Mucosa of descending colon (tissue), 3 donors: ENCODE measurements around the gene ZBTB7C. TPM values are rescaled to one million over a fixed set of nuclear protein-coding genes. Genes with fewer than 3 reads are reported as not detected.

ENCODE experiments used
- ATAC-seq: fragments of 200-7000 bp; cut with Tn5 transposase; one replicate; pipeline ENCODE4 v1.9.1; 2020; ENCODE audit warnings: mild to moderate bottlenecking, moderate library complexity
- DNase-seq, 3 donors: peaks; one replicate each; pipeline ENCODE4 v3.0.0-alpha.2; 2020
- H3K36me3 ChIP-seq: fragments of 200-600 bp; one replicate; pipeline ENCODE4 v1.8.0; 2021; ENCODE audit warnings: low read depth, mild to moderate bottlenecking
- H3K4me1 ChIP-seq: fragments of 200-600 bp; one replicate; pipeline ENCODE4 v1.8.0; 2021; ENCODE audit warnings: low read depth, mild to moderate bottlenecking
- H3K4me3 ChIP-seq: fragments of 200-600 bp; one replicate; pipeline ENCODE4 v1.8.0; 2021; ENCODE audit warnings: mild to moderate bottlenecking
- H3K9me3 ChIP-seq: fragments of 200-600 bp; one replicate; pipeline ENCODE4 v1.8.0; 2021; ENCODE audit warnings: mild to moderate bottlenecking
- intact Hi-C, 2 donors: fragments of 100-400 bp; cut with DNase I in 1 of 2; cut with micrococcal nuclease in 1 of 2; formaldehyde crosslinking; loops; one replicate each; pipeline versions ENCODE4 v1.11.0 to v1.11.1; 2022; cut with DNase I, micrococcal nuclease
- total RNA-seq, 3 donors: library from RNA; stranded (reverse); fragmentation: NEBNext Ultra II Directional in 2 of 3; extraction: Animal tissue kit (Norgen Biotek cat#: 25700) in 2 of 3; gene quantifications; one replicate each; pipeline versions ENCODE4 v1.2.1 to v1.2.4, GENCODE V29; 2021 to 2023
- TF ChIP-seq, protein P1 (sequence below): fragments of 200-600 bp; IDR thresholded peaks from one replicate; pipeline ENCODE4 v1.8.0; 2022; ENCODE audit warnings: antibody characterized with exemption, mild to moderate bottlenecking
- donor health status: DM: no; HTN: no; CAD: no; lungs with moderate emphysema.
- donor health status: DM: no; HTN: no; CAD: no.
- donor health status: DM: no; HTN: yes; CAD: no.

Gene ZBTB7C
- total RNA-seq, 3 donors from 2014 or later, result 20.8 to 56.6 (median 38.2) TPM

DNA sequence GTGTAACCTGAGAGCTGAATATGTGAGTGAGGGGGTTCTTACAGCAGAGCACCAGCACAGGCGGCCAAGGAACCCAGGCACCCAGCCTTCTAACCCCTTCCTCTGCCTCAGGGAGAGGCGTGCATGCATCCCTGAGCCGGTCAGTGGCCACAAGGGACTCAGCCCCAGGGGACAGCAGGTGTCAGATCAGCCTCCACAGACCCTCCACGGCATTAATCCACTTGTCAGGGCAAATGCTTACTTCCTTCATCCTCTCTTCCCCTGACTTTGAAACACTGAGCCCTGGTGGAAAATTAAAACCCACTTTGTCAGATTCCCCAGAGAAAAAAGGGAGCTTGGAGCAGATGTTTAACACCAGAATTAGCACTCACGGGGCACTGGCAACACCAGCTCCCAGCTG, 418.2 kb downstream of the ZBTB7C start:
- no peak for ATAC-seq
- Histone ChIP-seq H3K4me3 (no peak overlapping the region), H3K4me1 (peaks cover 2% of the 10 kb centered on the region), H3K9me3 (no peaks in the 10 kb centered on the region), H3K36me3 (no peaks in the 10 kb centered on the region)
- no peak for DNase-seq
- TF ChIP-seq, protein P1, sequence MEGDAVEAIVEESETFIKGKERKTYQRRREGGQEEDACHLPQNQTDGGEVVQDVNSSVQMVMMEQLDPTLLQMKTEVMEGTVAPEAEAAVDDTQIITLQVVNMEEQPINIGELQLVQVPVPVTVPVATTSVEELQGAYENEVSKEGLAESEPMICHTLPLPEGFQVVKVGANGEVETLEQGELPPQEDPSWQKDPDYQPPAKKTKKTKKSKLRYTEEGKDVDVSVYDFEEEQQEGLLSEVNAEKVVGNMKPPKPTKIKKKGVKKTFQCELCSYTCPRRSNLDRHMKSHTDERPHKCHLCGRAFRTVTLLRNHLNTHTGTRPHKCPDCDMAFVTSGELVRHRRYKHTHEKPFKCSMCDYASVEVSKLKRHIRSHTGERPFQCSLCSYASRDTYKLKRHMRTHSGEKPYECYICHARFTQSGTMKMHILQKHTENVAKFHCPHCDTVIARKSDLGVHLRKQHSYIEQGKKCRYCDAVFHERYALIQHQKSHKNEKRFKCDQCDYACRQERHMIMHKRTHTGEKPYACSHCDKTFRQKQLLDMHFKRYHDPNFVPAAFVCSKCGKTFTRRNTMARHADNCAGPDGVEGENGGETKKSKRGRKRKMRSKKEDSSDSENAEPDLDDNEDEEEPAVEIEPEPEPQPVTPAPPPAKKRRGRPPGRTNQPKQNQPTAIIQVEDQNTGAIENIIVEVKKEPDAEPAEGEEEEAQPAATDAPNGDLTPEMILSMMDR, result no peak
- intact Hi-C loops, result no loop called here

DNA sequence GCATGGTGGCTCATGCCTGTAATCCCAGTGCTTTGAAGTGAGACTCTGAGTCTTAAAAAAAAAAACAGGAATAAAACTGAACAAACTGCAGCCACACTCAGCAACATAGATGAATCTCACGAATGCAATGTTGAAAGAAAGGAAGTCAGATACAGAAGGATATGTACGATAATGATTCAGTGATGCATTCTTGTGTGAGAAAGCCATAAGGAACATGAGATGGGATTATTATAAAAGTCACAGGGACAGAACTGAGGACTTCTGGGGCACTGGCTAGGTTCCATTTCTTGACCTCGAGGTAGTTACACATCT, 421.8 kb downstream of the ZBTB7C start:
- intact Hi-C loops, result no loop called here
- no peak overlapping the region for H3K4me3 ChIP-seq
- TF ChIP-seq, protein P1, result no peak
- DNase-seq (no peak), ATAC-seq (peak; percentile 8)
- peaks cover 2% of the 10 kb centered on the region for H3K4me1 ChIP-seq
- H3K36me3 ChIP-seq, result no peaks in the 10 kb centered on the region
- no peaks in the 10 kb centered on the region for H3K9me3 ChIP-seq

DNA sequence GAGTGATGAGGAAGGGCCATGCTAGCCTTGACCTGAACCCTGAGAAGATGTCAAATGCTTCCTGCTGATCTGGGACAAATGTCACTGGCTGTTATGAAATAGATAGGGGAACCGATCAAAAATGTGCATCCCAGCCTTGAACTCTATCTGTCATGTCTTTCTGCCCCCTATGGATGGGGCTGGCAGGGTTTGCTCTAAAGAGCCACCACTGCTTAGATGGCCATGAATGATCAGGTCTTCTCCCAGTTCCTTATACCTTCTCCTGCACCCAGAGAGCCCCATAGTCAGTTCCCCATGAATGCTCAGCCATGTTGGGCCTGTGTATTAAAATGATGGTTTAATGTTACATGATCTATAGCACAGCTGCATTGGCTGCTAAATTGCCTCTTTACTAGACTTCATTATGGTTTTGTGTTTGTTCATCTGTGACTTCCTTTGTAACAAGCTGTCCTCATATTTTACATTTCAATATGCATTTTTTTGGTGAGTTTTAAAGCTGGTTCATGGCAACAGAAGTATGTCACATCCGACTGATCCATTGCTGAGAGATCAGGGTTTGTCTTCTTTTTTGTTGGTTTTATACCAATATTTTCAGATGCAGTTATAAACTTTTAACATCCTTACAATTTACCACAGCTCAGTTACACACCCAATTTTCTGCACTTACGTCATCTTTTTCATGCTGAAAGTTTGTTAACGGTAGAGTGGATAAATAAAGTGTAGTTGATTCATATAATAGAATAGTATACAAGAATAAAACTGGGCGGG, 422.4 kb downstream of the ZBTB7C start:
- Histone ChIP-seq H3K4me1 (peaks cover 2% of the 10 kb centered on the region), H3K36me3 (no peaks in the 10 kb centered on the region), H3K4me3 (no peak overlapping the region), H3K9me3 (no peaks in the 10 kb centered on the region)
- DNase-seq (no peak), ATAC-seq (peak; percentile 50)
- TF ChIP-seq, protein P1, result no peak
- intact Hi-C loops, result no loop called here

DNA sequence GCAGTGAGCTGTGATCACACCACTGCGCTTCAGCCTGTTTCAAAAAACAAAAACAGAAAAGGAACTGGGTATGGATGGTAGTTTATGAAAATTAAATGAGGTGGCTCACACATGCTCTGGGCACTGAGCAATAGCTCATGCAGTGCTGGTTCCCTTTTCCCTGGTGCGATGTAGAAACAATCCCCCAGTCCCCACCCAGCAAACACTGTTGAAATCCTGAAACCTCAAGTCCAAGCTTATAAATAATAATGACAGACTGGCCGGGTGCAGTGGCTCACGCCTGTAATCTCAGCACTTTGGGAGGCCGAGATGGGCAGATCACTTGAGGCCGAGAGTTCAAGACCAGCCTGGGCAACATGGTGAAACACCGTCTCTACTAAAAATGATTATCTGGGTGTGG, 423.3 kb downstream of the ZBTB7C start:
- Histone ChIP-seq H3K36me3 (no peaks in the 10 kb centered on the region), H3K9me3 (no peaks in the 10 kb centered on the region), H3K4me3 (no peak overlapping the region), H3K4me1 (peaks cover 2% of the 10 kb centered on the region)
- ATAC-seq, result no peak
- intact Hi-C loops, result no loop called here
- DNase-seq, result no peak
- TF ChIP-seq, protein P1, result no peak

DNA sequence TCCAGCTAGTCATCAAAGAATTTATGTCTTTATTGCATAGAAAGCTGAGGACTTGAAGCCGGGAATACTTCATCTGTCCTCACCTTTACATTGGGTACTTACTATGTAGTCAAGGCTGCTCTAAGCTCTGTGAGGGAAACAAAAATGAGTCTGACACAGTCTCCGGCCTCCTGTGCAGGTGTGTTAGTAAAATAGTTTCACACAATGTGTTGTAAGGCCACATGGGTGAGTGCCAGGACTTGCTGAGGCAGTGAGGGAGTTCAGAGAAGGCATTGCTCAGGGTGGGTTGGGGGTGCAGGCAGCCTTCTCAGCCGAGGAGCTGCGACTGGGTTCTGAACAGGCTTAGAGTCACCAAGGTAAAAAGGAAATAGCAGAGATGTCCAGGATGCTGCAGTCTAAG, 424.2 kb downstream of the ZBTB7C start:
- no peak for ATAC-seq
- Histone ChIP-seq H3K4me3 (no peak overlapping the region), H3K4me1 (peaks cover 2% of the 10 kb centered on the region), H3K36me3 (no peaks in the 10 kb centered on the region), H3K9me3 (no peaks in the 10 kb centered on the region)
- TF ChIP-seq, protein P1, result no peak
- DNase-seq, result no peak
- intact Hi-C loops, result no loop called here

DNA sequence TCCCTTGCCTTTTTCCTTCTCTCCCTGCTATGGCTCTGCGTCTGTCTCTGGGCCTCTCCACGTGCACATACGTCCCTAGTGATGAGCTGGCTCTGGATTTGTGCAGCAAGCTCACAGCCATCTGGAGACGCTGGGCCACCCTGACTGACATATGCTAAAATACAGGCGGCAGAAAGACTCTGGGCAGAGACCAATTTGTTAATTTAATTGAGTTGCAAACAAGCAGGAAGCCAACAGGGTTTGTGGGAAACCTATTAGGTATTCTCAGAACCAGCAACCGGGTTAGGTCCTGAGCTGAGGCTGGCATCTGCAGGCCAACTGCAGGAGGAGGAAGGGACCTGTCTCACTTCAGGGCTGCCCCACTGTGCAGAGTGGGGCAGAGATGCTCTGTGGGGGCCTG, 425.2 kb downstream of the ZBTB7C start:
- intact Hi-C loops, result no loop called here
- TF ChIP-seq, protein P1, result no peak

More for the DNA sequence above, 425.2 kb downstream of the ZBTB7C start:
- no peak for ATAC-seq
- Histone ChIP-seq H3K9me3 (no peaks in the 10 kb centered on the region), H3K36me3 (no peaks in the 10 kb centered on the region), H3K4me1 (peaks cover 2% of the 10 kb centered on the region), H3K4me3 (no peak overlapping the region)
- no peak for DNase-seq
